Measurements from ENCODE around the gene TRMT2A.
"Not testable (repeated sequence)": the region's sequence is repeated elsewhere in the genome, so short reads cannot be mapped to it uniquely, and the experiment has no call there.

Gene TRMT2A
- 71.8 to 79.2 reads per million in 2 experiments for total RNA-seq

- DNase-seq (ENCODE audit: low read depth), result peak; percentile 94
Observed at GRCh38 chr22:20116951-20117632, at the start of gene TRMT2A. TRMT2A (minus strand) TSS chr22:20117226; CDS start chr22:20116906, 320 bp downstream.

GRCh38 chr22:20166703-20167102 lies 49.7 kb upstream of the TRMT2A start:
- DNase-seq (ENCODE audit: low read depth), result no peak

- no peak for DNase-seq (ENCODE audit: low read depth)
Observed at GRCh38 chr22:20165913-20166312, 48.9 kb upstream of the TRMT2A start.

- DNase-seq (ENCODE audit: low read depth), result no peak
Observed at GRCh38 chr22:20165421-20165820, 48.4 kb upstream of the TRMT2A start.

- no peak for DNase-seq (ENCODE audit: low read depth)
Observed at GRCh38 chr22:20164863-20165262, 47.8 kb upstream of the TRMT2A start.

- no peak for DNase-seq (ENCODE audit: low read depth)
Observed at GRCh38 chr22:20160041-20160440, 43.0 kb upstream of the TRMT2A start.

GRCh38 chr22:20159531-20159930 lies 42.5 kb upstream of the TRMT2A start:
- DNase-seq (ENCODE audit: low read depth), result not testable (repeated sequence)

GRCh38 chr22:20159076-20159475 lies 42.0 kb upstream of the TRMT2A start:
- DNase-seq (ENCODE audit: low read depth), result no peak

GRCh38 chr22:20158391-20159036 lies 41.5 kb upstream of the TRMT2A start:
- DNase-seq (ENCODE audit: low read depth), result no peak

GRCh38 chr22:20157430-20158183 lies 40.6 kb upstream of the TRMT2A start:
- no peak for DNase-seq (ENCODE audit: low read depth)

- DNase-seq (ENCODE audit: low read depth), result peak; percentile 81
Observed at GRCh38 chr22:20156611-20157429, 39.8 kb upstream of the TRMT2A start.

GRCh38 chr22:20156042-20156389 lies 39.0 kb upstream of the TRMT2A start:
- no peak for DNase-seq (ENCODE audit: low read depth)

GRCh38 chr22:20155330-20156041 lies 38.5 kb upstream of the TRMT2A start:
- DNase-seq (ENCODE audit: low read depth), result no peak

GRCh38 chr22:20154602-20155187 lies 37.7 kb upstream of the TRMT2A start:
- DNase-seq (ENCODE audit: low read depth), result no peak

- no peak for DNase-seq (ENCODE audit: low read depth)
Observed at GRCh38 chr22:20153945-20154344, 36.9 kb upstream of the TRMT2A start.

- no peak for DNase-seq (ENCODE audit: low read depth)
Observed at GRCh38 chr22:20152464-20152890, 35.5 kb upstream of the TRMT2A start.

GRCh38 chr22:20151276-20151588 lies 34.2 kb upstream of the TRMT2A start:
- no peak for DNase-seq (ENCODE audit: low read depth)

- no peak for DNase-seq (ENCODE audit: low read depth)
Observed at GRCh38 chr22:20150381-20151275, 33.6 kb upstream of the TRMT2A start, which contains the start of gene CCDC188. CCDC188 (minus strand) TSS chr22:20151055; CDS start chr22:20150986, 69 bp downstream.

GRCh38 chr22:20149257-20150250 lies 32.5 kb upstream of the TRMT2A start:
- no peak for DNase-seq (ENCODE audit: low read depth)

All from T follicular helper cell (primary cell).